Left forelimb (tissue), 1 donor: ENCODE results near the gene CST6.
A peak's percentile ranks its signal among the peaks of the same experiment; 100 is the strongest.
"Not testable (repeated sequence)": the region's sequence is repeated elsewhere in the genome, so short reads cannot be mapped to it uniquely, and the experiment has no call there.

Source experiments
- DNase-seq: peaks from one replicate; pipeline ENCODE4 v3.0.0-alpha.2; 2018; ENCODE audit warnings: low spot score

The CST6 gene

DNA sequence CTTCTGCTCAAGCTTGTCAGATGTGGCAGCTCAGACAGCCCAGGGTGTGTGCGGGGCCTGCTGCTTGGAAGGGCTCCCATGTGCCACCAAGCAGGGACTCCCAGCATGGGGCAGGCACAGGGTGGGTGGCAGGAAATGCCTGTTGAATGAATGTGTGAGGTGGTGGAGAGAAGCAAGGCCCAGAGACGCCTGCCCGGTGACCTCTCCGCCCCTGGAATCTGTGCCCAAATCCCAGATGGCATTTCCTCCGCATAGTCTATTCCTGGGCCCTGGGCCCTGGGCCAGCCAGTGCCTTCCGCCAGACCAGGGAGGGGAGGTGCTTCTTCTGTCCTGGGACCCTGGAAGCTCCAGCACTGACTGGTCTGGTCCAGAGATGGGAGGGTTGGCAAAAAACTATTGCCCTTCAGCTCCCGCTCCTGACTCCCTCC is 3.7 kb downstream of the CST6 start:
- no peak for DNase-seq

GRCh38 chr11:66015936-66016792 is 4.4 kb downstream of the CST6 start:
- no peak for DNase-seq

GRCh38 chr11:66016793-66017177 is 5.0 kb downstream of the CST6 start:
- DNase-seq: no peak

DNA sequence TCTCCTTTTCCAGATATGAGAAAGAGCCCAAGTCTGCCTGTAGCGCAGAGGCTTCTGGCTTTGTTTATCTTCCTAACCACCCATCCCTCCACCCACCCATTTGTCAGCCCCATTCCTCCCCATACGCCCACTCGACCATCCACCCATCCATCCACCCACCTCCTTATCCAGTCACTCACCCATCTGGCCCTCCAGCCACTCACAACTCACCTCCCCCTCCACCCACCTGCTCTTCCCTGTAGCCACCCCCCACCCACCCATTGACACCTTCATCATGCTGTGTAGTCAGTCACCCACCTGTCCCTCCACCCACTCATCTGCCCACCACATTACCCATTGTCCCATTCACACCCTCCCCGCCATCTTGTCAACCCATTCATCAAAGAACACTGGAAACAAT is 5.5 kb downstream of the CST6 start:
- no peak for DNase-seq

GRCh38 chr11:66020212-66020611 is 8.4 kb downstream of the CST6 start:
- no peak for DNase-seq

GRCh38 chr11:66020618-66021357 is 9.0 kb downstream of the CST6 start:
- DNase-seq: no peak

DNA sequence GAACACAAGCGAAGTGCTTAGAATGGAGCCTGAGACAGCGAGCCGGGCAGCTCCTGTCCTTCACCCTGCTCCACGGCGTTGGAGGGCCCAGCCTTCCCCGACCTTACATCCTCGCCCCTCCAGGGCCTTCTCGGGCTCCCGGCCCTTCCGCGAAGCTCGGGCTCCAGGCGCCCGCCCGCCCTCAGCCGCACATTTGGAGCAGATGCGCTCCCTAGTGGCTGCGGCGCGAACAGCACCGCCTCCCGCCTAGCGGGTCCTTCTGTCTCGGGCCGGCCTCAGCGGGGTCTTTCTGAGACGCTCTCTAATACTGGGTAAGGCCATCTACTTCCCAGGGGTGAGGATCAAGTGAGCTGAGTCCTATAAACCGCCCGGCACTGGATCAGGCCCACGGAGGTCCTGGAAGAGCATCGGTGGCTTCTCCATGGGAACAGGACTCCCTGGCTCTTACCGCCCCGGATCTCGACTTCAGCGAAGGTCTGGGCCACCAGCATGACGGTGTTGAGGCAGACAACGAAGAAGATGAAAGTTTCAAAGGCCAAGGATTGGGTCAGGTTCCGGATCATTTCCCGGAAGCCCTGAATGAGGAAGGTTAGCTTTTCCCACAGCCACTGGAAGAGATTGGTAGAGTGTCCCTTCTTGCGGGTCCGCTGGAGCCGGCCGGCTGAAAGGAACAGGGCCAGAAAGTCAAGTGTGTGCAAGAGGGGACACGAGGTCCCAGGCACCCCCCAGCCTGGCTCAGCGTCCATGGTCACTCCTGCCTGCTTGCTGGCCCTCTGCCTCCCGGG is 10.8 kb downstream of the CST6 start:
- DNase-seq: peak; percentile 80

- DNase-seq: not testable (repeated sequence)
Measured at GRCh38 chr11:66023186-66023440, 11.3 kb downstream of the CST6 start.

- no peak for DNase-seq
Measured at GRCh38 chr11:66026017-66026529, 14.3 kb downstream of the CST6 start, which contains the start of gene CATSPER1. CATSPER1 (minus strand) TSS chr11:66026479; CDS start chr11:66026379, 100 bp downstream.

GRCh38 chr11:66032957-66033735 is 21.3 kb downstream of the CST6 start:
- no peak for DNase-seq

DNA sequence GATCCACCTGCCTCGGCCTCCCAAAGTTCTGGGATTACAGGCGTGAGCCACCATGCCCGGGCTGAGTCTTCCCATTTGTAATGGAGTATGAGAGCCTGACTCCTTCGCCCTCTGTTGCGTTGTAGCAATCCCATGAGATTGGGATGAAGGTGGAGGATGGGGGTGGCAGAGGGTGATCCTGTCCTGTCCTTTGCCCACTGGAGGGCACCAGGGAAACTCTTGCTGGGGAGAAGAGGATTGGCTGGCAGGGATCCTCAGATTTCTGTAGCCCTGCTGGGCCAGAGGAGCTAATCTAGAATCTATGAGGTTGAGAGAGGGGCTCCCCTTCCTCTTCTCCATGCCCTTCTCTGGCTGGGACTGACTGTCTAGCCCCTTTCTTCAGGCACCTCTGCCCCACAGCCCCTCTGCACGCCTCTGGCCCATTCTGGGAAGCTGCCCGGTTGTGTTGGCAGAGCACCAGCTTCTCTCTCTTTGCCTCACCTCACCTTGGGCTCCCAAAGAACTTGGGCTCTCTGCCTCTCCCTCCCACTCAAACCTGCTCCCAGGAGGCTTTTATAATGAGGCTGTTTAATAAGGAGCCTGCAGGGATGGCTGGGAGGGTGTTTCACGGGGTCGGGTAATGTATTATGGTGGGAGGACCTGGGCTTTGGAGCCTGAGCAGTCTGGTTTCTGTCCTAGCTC is 24.0 kb downstream of the CST6 start:
- no peak for DNase-seq

GRCh38 chr11:66036334-66036710 is 24.5 kb downstream of the CST6 start:
- DNase-seq: no peak

GRCh38 chr11:66037327-66037726 is 25.5 kb downstream of the CST6 start:
- DNase-seq: no peak

DNA sequence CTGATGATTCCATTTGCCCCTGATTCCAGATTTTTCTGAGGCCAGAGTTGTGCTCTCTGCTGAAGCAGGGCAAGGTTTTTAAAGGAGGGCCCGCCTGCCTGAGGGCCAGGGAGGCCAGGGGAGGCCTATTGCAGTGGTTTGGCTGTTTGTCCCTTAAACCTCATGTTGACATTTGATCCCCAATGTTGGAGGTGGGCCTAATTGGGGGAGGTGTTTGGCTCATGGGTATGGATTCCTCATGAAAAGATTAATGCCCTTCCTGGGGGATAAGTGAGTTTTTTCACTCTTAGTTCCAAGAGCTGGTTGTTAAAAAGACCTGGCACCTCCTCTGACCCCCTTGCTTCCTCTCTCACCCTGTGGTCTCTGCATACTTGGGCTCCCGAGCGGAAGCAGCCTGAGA is 28.0 kb downstream of the CST6 start:
- DNase-seq: no peak

DNA sequence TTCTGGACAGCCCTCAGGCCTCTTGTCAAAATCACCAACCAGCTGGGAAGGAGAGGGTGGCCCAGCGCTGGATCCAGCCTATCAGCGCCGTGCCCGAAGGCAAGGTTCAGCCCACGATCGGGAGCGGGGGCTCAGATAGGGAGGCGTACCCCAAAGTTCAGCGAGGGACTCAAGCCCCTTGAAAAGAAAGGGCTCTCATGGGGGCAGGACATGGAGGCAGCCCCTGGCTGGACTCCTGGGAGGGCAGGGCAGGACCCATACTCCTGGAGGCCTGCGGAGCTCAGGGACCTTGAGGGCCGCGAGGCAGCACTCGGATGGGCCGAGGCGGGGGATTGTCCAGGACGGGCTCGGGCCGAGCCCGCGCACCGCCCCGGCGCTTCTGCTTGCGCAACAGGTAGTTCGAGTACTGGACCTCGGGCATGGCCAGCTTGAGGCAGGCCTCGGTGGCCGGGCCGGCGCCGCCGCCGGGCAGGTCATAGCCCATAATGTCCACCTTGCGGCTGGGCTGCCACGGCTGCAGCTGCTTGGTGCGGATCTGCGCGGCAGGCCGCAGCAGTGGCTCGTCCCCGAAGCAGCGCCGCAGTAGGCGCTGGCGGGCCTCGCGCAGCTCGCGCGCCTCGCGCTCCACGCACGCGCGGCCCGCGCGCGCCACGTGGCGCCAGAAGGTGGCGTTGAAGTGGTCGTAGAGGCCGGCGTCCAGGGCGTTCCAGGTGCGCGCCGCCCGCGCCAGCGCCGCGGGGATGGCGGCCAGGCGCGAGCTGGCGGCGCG is 30.6 kb downstream of the CST6 start:
- DNase-seq: no peak

- DNase-seq: no peak
Measured at GRCh38 chr11:66042996-66043906, 31.4 kb downstream of the CST6 start.

DNA sequence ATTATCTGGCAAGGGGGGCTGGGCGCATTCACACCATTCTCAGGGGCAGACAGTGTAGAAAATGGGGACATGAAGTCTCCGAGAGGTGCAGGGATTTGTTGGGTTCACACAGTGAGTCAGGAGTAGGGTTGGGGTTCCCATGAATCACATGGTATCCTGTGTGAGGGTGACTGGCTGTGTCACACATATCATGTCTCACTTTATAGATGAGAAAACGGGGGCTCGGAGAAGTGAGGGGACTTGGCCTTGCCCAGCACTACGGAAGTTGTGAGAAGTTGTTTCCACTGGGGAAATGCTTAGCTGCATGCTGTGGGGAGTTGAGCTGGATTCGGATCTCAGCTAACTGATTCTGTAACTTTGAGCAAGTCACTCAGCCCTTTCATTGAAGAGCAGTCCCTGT is 32.9 kb downstream of the CST6 start:
- no peak for DNase-seq

DNA sequence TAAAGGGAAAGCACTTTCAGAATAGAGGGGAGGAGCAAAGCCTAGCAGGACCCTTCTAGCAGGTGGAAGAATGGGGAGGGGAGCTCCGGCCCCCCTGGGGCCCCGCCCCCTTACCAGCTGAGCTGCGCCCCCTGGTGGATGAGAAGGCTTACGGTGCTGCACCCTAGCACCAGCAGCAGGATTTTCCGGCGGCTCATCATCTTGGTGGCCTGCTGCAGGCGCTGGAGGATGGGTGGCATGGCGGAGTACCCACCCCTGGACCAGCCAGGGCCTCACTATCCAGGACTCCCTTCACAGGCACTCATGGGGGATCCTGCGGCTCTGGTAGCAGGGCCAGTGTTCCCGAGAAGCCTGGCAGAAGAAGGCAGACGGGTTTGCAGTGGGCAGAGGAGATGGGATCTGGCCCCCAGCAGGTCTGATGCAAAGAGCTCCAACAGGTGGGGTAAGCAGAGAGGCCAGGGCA is 33.4 kb downstream of the CST6 start:
- DNase-seq: peak; percentile 80

DNA sequence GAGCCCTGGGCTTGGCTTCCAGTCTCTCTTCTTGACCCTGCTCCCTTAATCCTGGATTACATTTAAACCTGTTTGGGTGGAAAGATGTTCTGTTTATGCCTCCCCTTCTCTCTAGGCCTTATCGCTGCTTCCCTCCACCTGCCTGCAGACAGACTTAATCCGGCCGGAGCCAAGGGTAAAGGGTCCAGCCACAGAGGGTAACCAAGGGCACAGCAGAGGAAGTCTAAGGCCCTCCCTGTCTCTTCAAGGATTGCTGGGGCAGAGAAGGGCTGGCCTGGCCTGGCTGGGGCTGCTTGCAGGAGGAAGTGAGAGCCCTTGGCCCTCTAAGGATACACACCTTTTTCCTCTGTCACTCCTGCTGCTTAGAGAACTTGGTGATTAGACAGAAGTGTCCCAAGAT is 35.1 kb downstream of the CST6 start:
- DNase-seq: no peak
